ENCODE data around the gene IMP3.

- TF ChIP-seq CTCF (IDR thresholded peaks at IDR 0.05) (no peak), POLR2A (IDR thresholded peaks at IDR 0.05) (no peak)
Observed at GRCh38 chr15:75606711-75607699, 33.0 kb downstream of the IMP3 start.

Measured in uterus (tissue), 2 donors.